Measurements from ENCODE around the gene HPGD. TPM values are rescaled to one million over a fixed set of nuclear protein-coding genes. Genes with fewer than 3 reads are reported as not detected.

HPGD gene
- total RNA-seq, 4 donors from 2014 or later: 1.9 to 4.1 (median 2.7) TPM

GRCh38 chr4:174549721-174550120, 27.4 kb upstream of the HPGD start:
- H3K36me3 ChIP-seq: no peaks in the 10 kb centered on the region
- no peaks in the 10 kb centered on the region for H3K4me1 ChIP-seq
- H3K4me3 ChIP-seq (replicated peaks in 1 of 3): no peak overlapping the region
- intact Hi-C loops (cut with DNase I): no loop called here
- H3K27me3 ChIP-seq: no peaks in the 10 kb centered on the region
- H3K9me3 ChIP-seq: no peaks in the 10 kb centered on the region
- WGBS, 2 donors: 78 to 81% methylated on average over 1 of the region's 1 CpG
- DNase-seq: no peak
- no peak for TF ChIP-seq CTCF (IDR thresholded peaks at IDR 0.05)
- TF ChIP-seq POLR2A (IDR thresholded peaks at IDR 0.05): no peak
- H3K27ac ChIP-seq: no peak overlapping the region

GRCh38 chr4:174545268-174545667, 23.0 kb upstream of the HPGD start:
- TF ChIP-seq CTCF (IDR thresholded peaks at IDR 0.05) (no peak), POLR2A (IDR thresholded peaks at IDR 0.05) (no peak)
- Histone ChIP-seq H3K27me3 (no peaks in the 10 kb centered on the region), H3K4me1 (no peaks in the 10 kb centered on the region), H3K27ac (no peak overlapping the region), H3K4me3 (replicated peaks in 1 of 3) (no peak overlapping the region), H3K9me3 (no peaks in the 10 kb centered on the region), H3K36me3 (no peaks in the 10 kb centered on the region)
- DNase-seq: no peak
- intact Hi-C loops (cut with DNase I): no loop called here

- no peak overlapping the region for H3K27ac ChIP-seq
- no peak for DNase-seq
- no peak overlapping the region for H3K4me3 ChIP-seq (replicated peaks in 1 of 3)
- no peak for TF ChIP-seq POLR2A (IDR thresholded peaks at IDR 0.05)
- TF ChIP-seq CTCF (IDR thresholded peaks at IDR 0.05): no peak
- H3K27me3 ChIP-seq: no peaks in the 10 kb centered on the region
- intact Hi-C loops (cut with DNase I): no loop called here
- H3K9me3 ChIP-seq: no peaks in the 10 kb centered on the region
- peaks cover 0 to 7% of the 10 kb centered on the region in 2 donors for H3K4me1 ChIP-seq
- H3K36me3 ChIP-seq: no peaks in the 10 kb centered on the region
- 79 to 85% methylated on average over 4 of the region's 4 CpGs for WGBS, 2 donors
These were observed 22.2 kb upstream of the HPGD start for GRCh38 chr4:174544496-174544895.

GRCh38 chr4:174540175-174540574, 17.9 kb upstream of the HPGD start:
- no peak for TF ChIP-seq CTCF (IDR thresholded peaks at IDR 0.05)
- Histone ChIP-seq H3K36me3 (no peaks in the 10 kb centered on the region), H3K4me3 (replicated peaks in 1 of 3) (no peak overlapping the region), H3K9me3 (no peaks in the 10 kb centered on the region), H3K4me1 (peaks cover 3 to 16% of the 10 kb centered on the region in 2 donors), H3K27ac (peak overlapping the region in 1 of 3 donors; percentile 62), H3K27me3 (no peaks in the 10 kb centered on the region)
- no peak for DNase-seq
- WGBS, 2 donors: 89 to 98% methylated on average over 10 of the region's 10 CpGs
- intact Hi-C loops (cut with DNase I): no loop called here

- WGBS, 2 donors: 24 to 40% methylated on average over 3 of the region's 3 CpGs
- intact Hi-C loops (cut with DNase I): no loop called here
- Histone ChIP-seq H3K27ac (peak overlapping the region; percentile 27 to 62 (median 36)), H3K4me1 (peaks cover 3 to 16% of the 10 kb centered on the region in 2 donors), H3K9me3 (no peaks in the 10 kb centered on the region), H3K27me3 (no peaks in the 10 kb centered on the region), H3K36me3 (no peaks in the 10 kb centered on the region), H3K4me3 (replicated peaks in 1 of 3) (no peak overlapping the region)
- TF ChIP-seq CTCF (IDR thresholded peaks at IDR 0.05) (no peak), POLR2A (IDR thresholded peaks at IDR 0.05) (no peak)
- DNase-seq: peak; percentile 41 to 59
These were observed 17.3 kb upstream of the HPGD start for GRCh38 chr4:174539571-174539970.
